NCI-H1436 (cell line): Measurements from ENCODE around the gene CHERP.
"Not testable (repeated sequence)": the region's sequence is repeated elsewhere in the genome, so short reads cannot be mapped to it uniquely, and the experiment has no call there.

Experiments
- DNase-seq: peaks from one replicate; lab custom pipeline; 2025; lab: John Stamatoyannopoulos, UW

Gene CHERP

GRCh38 chr19:16520074-16520973 is 21.9 kb downstream of the CHERP start:
- no peak for DNase-seq

- DNase-seq, result no peak
These were observed 23.0 kb downstream of the CHERP start for GRCh38 chr19:16519230-16519687.

- DNase-seq, result no peak
These were observed 23.6 kb downstream of the CHERP start for GRCh38 chr19:16518483-16519229.

- DNase-seq, result no peak
These were observed 24.2 kb downstream of the CHERP start for GRCh38 chr19:16518061-16518460.

- DNase-seq, result no peak
These were observed 25.2 kb downstream of the CHERP start for GRCh38 chr19:16516923-16517610.

GRCh38 chr19:16516381-16516780 is 25.9 kb downstream of the CHERP start:
- DNase-seq, result no peak

GRCh38 chr19:16514383-16515019 is 27.7 kb downstream of the CHERP start:
- no peak for DNase-seq

- DNase-seq, result not testable (repeated sequence)
These were observed 29.6 kb downstream of the CHERP start for GRCh38 chr19:16512611-16513010.

- no peak for DNase-seq
These were observed 32.8 kb downstream of the CHERP start for GRCh38 chr19:16509141-16510061.

- DNase-seq, result no peak
These were observed 33.7 kb downstream of the CHERP start for GRCh38 chr19:16508546-16508945.

GRCh38 chr19:16506961-16507360 is 35.3 kb downstream of the CHERP start:
- DNase-seq, result no peak

GRCh38 chr19:16506161-16506560 is 36.1 kb downstream of the CHERP start:
- not testable (repeated sequence) for DNase-seq

- no peak for DNase-seq
These were observed 38.0 kb downstream of the CHERP start for GRCh38 chr19:16504271-16504670.

- no peak for DNase-seq
These were observed 44.4 kb downstream of the CHERP start for GRCh38 chr19:16497837-16498236.

GRCh38 chr19:16497042-16497441 is 45.2 kb downstream of the CHERP start:
- no peak for DNase-seq

- DNase-seq, result no peak
These were observed 45.6 kb downstream of the CHERP start for GRCh38 chr19:16496613-16496983.

GRCh38 chr19:16495982-16496612 is 46.1 kb downstream of the CHERP start, which contains the start of the genes C19orf44 and CALR3:
C19orf44 (plus strand) TSS chr19:16496394; CDS start chr19:16500793, 4,399 bp downstream.
CALR3 (minus strand) TSS chr19:16496167; CDS start chr19:16496129, 38 bp downstream.
- DNase-seq, result peak; percentile 98

GRCh38 chr19:16486476-16486875 is 55.8 kb downstream of the CHERP start:
- DNase-seq, result not testable (repeated sequence)

GRCh38 chr19:16482745-16483144 is 59.5 kb downstream of the CHERP start:
- no peak for DNase-seq

- DNase-seq, result no peak
These were observed 64.9 kb downstream of the CHERP start for GRCh38 chr19:16477311-16477710.
